ENCODE measurements around the gene PWWP2B.
A peak's percentile ranks its signal among the peaks of the same experiment; 100 is the strongest.

Gene PWWP2B

DNA sequence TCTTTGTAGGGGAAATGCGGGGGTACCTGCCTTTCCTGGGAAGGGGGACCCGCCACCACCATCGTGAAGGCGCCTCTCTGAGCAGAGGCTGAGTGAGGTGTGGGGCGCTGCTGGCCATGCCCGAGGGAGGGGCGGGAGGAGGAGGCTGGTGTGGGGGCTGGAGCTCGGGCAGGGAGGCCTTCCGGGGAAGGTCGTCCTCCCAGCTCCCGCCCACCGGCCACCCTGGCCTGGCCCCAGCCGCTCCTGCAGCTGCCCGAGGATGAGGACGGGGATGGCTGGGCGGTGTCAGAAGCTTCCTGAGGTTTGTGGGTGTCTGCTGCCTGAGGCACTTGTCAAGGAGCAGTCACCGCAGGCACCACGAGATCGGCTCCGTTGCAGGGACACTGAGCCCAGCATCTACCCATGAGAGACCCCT is 11.4 kb downstream of the PWWP2B start:
- DNase-seq = peak in 1 of 2 donors; percentile 50

DNA sequence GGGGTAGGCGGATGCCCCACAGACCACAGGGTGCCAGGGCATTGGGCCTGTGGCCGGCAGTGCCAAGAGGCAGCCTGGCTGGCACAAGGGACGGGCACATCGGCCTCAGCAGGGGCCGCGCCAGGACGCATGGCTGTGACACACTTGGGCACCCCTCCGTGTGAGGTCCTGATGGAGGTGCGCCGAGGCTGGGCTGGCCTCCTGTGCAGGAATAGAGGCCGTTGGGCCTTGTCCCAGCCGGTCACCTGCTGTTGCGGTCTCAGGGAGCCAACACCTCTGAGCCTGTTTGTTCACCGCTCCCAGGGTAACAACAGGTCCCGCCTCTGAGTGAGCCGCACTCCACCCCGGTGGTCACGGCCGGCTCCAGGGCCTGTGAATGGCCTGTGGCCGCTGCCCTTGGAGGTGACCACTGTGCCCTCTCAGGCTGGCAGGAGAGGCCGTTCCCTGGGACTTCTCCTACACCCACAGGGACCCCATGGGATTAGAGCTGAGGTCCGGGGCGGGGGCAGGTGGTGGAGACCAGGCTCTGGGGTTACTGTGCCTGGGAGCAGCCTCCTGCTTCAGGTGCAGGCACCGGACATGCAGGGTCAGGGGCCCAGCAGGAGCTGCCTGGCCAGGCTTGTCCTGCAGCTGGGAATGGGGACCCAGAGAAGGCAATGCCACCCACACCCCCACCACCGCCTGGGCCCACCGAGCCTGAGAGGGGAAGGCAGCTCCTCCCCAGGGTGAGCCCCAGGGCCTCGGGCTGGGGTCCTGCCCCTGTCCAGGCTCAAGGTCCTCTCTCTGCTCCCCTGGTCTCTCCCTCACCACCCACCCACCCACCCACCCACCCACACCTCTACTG is 12.0 kb downstream of the PWWP2B start:
- DNase-seq = no peak

DNA sequence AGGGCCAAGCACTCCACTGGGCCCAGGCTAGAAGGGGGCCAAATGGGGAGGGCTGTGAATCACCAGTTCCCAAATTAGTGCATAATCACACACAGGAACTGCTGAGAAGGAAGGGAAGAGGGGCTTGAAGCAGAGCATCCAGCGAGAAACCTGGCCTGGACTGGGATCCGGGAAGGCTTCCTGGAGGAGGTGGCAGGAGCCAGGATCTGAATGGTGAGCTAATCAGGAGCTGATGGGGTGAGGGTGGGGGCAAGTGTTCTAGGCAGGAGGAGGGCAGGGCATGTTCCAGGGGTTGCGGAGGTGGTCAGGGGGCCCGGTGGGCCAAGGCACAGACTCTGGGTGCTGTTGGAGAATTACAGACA is 12.6 kb downstream of the PWWP2B start:
- DNase-seq = no peak

DNA sequence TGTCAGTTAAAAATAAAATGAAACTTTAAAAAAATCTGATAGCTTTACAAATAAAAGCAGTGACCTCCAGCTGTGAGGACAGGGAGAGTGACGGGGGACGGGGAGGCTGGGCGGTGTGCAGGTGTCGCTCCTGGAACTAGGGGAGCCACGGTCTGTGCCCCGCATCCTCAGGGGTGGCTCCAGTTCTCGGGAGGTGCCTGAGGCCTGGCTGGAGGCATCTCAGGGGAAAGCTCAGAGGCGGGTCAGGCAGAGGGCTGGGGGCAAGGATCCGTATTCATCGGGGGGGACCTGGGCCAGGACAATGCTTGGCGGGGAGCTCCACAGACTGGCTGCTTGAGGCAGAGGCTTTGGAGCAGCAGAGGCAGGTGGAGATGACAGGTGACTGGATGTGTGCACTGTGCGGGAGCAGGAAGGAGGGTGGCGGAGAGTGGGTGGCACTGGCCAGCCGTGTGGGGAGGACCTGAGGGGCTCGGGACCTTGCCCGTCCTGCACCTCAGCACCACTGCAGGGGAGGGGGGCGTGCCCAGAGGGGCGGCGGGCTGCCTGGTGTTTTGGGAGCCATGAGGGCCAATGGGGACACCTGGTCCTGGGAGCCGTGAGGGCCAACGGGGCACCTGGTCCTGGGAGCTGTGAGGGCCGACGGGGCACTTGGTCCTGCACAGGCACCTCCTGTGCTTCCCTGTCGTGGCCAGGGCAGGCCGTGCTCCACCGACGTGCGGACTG is 13.2 kb downstream of the PWWP2B start:
- DNase-seq = no peak

DNA sequence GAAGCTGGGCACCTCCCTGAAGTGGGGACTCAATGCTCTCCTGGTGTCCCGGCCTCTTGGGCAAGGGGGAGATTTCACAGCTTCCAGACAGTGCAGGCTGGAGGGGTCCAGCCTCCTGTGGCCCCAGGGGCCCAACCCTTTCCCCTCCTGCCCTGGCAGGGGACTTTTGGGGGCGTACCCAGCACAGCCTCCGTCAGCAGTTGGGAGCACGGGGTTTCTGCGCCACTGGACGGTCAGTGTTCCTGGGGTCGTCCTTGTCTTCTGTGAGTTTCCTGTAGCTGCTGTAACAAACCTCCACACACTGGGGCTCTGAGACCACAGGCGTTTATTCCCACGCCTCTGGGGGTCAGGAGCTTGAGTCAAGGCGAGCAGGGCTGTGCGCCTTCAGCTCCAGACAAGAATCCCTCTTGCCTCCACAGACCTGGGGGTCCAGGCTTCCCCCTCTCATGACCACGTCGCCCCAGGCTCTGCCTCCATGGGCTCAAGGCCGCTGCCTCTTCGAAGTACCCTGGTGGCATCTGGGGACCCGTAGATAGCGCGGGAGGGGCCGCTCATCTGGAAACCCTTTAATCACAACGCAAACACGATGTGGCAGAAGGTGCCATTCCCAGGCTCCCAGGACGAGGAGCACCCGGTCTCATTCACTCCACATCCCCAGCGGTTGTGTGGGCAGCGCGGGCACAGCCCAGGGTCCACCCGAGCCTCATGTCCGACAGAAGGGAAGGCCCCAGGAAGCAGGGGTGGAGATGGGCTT is 14.0 kb downstream of the PWWP2B start:
- no peak for DNase-seq

DNA sequence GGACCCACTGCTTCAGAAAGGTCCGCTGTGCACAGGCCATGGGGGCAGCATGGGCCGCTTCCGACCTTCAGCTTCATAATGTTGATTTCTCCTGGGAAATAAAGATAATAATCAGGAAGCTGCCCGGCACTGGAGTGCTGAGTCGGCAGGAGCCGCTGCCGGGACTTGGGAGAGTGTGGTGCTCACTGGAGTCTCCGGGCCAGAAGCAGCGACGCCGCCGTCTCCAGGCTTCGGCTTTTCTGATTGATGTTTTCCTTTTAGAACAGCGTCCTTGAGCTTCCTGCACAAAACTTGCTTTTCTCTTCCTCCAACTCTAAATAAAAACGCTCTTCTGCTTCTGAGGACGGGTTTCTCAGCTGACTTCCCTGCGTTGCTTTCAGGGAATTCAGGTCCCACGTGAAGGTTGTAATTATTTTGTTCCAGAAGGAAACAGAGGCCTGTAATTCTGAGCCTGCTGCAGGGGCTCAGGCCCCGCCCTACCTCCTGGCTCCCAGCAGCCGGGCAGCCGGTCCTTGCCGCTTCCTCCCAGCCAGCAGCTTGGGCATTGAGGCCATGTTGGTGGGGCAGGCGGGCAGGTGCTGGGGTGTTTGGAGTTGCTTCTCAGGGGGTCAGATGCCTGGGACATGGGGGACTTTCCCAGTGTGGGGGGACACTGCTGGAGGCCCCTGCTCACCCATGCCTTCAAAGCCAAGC is 14.7 kb downstream of the PWWP2B start:
- peak in 1 of 2 donors; percentile 24 for DNase-seq

DNA sequence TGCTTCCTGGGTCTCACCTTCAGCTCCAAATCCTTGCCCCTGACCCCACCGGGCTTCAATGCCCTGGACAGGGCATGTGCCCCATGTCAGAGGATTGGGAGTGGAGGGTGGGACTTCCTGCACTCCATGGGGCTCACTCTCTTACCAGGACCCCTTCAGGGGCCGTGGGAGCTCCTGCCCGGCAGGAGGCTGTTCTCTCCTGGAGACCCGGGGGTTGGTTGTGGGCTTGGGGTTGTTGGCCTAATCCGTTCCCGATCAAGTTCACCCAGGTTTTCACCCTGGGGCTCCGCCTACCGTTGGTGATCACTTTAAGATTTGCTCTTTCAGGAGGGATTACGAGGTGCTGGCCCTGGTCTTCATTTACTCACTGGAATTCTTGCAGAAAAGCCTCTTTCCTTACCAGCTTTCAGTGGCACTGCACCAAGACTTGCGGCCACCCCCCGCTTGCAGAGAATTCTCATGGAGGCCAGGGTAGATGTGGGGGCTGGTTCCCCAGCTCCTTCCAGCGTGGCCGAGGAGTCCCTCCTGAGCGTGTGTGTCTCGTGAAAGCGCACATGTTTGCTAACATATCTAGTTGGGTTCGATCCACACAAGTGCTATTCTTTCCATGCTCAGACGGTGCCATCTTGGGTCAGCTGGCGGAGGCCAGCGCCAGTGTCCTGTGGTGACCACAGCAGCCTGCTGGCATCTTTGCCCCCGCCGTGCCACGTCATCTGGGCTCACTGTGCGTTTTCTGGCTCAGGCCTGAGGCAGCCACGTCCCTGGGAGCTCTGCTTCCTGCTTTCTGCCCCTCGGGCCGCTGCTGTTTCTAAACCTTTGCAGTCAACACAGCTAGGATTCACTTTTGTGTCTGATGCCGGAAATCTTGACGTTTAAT is 15.6 kb downstream of the PWWP2B start:
- peak; percentile 40 to 54 for DNase-seq

DNA sequence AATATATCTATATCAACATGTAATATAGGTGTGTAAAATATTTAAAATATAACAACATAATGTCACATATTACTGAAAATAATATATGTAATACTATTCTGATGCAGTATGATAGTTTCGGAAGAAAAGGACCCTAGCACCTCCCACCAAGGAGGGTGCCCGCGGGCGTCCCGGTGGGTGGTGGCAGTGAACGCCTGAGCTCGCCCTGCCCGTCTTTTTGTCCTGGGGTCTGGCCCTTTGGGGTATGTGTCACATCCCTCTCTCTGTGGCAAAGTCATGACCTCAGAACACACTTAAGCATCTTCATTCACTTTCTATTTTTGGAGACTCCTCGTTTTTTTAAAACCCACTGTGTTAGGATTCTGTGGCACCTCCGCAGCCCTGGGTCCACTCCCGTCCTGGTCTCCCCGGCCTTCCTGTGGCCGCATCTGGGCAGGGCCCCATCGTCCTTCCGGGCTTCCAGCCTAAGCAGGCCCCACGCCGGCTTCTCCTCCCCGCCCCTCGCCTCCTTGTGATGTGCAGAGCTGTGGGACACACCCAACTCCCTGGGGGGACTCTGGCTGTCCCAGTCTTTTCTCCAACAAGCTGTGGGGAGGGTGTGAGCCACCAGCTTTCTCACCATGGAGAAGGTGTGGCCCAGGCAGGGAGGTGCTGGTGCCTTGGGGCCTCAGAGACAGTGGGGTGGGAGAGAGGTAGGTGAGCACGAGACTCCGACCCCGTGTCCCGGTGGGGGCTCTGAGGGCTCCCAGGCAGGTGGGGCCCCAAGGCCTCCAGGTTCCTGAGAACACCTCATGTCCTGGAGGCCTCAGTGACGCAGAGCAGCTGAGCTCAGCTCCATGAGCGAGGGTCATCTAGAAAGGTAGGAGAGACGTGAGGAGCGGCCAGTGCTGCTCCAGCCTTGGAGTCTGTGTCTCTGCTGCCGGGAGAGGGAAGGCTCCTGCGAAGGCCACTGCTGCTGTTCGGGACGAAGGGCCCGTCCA is 16.5 kb downstream of the PWWP2B start:
- DNase-seq = no peak

DNA sequence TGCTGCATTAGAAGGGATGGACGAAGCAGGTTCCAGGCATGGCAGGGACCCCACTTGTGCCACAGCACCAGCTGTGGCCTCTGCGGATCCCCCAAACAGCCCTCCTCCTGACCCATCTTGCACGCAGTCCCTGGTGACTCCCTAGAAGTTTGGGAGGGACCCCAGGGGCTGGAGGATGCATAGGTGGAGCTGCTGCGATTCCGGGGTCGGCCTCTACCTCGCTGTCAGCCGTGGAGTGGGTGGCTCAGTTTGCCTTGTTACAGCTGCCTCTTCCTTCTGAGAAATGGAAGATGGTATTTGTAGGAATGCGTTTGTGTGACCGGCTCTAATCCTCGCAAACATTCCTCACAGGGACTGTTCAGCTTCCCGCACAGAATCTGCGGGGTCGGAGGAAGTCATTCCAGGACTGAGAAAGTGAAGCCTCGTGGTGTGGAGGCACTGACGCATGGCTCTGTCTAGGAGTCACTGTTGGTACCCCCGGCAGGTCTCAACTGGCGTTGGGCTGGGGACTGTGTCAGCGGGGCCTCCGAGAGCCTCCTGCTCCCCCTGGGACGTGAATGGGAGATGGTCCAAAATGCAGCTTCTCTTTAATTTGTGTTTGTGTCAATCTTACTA is 17.5 kb downstream of the PWWP2B start:
- DNase-seq = no peak

DNA sequence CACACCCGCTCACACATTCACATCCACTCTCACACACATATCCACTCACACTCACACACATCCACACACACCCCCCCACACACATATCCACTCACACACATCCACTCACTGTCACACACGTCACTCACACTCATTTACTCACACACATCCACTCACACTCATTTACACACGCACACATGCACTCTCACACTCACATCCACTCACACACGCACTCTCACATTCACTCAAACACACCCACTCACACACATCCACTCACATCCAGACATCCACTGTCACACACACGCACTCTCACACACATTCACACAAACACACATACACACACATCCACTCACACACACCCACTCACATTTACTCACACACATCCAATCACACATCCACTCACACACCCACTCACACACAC is 18.3 kb downstream of the PWWP2B start:
- DNase-seq = no peak

DNA sequence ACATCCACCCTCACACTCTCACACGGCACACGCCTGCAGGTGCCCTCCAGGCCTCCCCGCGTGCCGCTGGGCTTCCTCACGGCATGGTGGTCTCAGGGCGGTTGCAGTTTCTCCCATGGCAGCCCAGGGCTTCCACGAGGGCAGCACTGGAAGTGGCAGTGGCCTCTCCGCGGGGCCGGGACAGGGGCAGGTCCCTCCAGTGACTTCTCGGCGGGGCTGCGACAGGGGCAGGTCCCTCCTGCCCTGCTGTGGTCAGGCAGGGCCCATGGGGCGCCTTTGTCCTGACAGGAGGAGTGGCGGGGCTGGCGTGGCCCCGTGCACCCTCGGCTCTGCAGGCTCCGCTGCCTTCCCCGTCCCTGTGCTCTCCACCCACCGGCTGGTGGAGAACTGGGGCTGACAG is 19.0 kb downstream of the PWWP2B start:
- DNase-seq = no peak

DNA sequence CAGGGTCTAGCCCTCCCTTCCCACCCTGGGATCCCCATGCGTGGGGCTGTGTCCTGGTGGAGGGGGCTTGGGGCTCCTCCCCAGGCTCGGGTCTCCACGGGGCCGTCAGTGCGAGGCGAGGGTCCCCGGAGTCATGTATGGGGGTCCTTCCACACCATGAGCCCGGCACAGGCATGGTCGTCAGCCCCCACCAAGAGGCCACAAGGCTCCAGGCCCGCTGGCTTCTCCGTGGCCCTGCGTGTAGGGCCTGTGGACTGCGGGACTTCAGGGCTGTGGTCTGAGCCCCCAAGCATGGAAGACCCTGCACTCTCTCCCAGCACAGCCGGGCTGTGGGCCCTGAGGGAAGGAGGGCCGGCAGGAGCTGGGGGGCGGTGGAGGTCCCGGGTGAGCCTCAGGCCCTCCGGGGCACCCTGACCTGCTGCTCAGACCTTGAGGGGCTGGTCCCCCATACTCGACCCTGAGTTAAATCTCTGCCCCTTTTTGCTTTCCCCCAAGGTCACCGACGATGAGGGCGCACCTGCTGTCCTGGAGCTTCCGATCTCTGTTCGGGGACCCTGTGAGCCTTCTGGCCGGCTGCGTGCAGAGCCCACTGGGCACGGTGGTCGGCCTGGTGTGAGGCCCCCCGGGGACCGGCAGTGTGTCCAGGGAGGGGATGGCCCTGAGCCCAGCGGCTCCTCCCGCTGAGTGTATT is 19.7 kb downstream of the PWWP2B start:
- no peak for DNase-seq

DNA sequence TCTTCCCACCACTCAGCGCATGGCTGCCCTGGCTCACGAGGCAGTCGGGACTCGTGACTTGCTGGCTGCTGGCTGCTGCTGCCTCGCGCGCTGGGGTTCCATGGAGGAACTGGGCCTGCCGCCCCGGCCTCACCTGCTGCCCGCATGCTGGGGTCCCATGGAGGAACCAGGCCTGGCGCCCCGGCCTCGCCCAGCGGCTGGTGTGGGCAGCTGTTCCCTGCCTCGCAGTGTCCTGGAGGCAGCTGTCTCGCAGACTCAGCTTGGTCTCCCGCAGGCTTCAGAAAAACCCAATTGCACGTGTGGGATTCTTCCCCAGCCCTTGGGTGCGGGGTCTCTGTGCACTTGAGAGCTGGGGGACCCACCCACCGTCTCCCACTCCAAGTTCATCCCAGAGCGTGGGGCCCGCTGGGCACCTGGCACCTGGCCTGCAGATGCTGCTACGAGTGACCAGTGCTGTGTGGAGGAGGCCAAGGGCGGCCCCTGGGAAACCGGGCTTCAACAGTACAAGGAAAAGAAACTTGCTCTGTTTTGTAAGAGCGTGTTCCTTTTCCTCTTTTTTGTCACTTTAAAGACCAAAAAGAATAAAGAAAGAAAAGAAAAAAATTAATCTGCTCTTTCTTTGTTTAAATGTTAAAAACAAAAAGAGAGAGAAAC is 20.4 kb downstream of the PWWP2B start:
- DNase-seq = peak in 1 of 2 donors; percentile 43

DNA sequence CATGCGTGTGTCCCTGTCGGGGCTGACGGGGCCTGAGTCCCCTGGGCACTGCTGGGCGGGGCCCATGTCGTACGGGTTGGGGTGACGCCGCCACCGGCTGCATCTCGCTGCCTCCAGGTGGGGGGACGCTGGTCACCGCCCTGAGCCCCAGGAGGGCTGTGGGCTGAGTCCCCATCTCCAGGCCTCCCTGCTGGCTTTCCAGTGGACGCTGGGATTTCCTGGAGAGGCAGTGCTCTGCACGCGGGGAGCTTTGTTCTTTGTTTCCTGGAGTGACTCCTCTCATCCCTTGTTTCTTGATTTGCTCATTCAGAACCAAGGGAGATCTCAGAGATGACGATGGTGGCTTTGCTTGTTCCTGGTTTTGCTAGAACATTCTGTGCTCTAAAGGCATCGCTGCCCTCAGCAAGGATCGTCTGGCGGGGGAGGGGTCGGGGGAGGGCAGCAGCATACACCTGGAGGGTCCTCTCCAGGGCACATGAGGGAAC is 21.0 kb downstream of the PWWP2B start:
- no peak for DNase-seq

DNA sequence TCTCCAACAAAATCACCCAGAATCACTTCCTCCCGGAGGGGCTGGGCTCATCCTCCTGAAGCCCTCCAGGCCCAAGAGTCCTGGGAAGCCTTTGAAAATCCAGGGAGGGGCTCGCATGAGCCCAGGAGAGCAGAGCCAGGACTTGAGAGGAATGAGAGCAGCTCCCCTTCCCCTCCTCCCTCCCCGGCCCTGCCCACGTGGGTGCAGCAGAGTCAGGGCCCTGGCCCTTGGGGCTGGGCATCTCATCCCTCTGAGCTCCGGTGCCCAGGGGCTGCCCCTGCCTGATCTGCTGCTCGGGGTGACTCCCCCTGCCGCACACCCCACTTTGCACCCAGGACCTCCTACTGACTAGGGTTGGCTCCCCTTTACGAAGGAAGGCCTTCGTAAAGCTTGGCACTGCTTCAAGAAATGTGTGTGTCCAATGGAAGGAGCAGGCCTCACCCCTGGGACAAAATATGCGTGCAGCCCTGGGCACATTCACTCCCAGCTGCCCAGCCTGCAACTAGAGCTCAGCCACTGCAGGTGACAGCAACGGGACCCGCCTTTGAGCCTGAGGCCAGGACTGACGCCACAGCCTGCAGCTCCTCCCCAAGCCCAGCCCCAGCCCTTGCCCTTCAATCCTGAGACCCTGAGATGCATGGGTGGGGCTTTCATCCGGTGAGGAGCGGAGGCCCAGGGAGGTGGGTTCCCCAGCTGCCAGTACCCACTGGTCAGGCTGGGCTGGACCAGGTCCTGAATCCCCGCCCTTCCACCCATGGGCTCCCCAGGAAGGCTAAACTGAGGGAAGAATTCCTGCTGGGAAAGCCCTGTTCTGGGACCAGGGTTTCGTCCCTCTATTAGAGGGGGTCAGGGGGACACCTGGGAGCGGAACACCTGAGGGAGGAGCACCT is 21.8 kb downstream of the PWWP2B start:
- no peak for DNase-seq

DNA sequence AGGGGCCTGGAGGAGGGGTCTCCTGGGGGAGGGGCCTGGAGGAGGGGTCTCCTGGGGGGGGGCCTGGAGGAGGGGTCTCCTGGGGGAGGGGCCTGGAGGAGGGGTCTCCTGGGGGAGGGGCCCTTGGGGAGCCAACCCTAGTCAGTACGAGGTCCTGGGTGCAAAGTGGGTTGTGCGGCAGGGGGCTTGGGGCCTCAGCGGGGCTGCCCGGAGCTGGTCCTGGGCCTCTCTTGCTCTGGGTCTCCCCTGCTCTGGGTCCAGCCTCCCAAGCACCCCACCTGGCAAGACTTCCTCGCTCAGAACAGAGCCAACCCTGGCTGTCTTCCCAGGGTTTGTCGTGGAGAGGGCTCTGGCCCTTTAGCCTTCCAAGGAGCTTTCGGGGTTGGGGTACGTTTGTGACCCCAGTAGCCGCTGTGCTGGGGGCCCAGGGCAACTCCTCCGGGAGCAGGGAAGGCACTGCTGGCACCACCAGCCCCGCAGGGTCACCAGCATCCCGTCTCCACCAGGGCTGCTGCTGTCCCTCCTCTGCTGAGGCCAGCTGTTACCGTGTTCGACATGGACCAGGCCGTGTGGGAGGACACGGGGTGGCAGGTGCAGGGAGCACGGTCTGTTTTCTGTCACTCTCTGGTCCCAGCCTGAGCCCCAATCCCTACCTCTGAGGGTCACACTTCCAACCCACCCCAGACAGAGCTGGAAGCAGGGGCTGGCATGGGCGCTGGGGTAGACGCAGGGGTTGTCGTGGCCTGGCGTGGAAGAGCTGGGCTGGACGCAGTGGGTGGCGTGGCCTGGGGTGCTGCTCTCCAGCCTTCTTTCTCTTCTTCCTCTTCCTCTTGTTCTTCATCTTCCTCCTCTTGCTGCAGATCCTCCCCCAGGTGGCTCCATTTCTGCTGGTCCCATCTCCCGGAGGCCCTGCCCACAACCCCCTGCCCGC is 22.8 kb downstream of the PWWP2B start:
- DNase-seq = no peak

Measured in inflammatory macrophage (primary cell).